ENCODE measurements around the gene TSPEAR.

DNA sequence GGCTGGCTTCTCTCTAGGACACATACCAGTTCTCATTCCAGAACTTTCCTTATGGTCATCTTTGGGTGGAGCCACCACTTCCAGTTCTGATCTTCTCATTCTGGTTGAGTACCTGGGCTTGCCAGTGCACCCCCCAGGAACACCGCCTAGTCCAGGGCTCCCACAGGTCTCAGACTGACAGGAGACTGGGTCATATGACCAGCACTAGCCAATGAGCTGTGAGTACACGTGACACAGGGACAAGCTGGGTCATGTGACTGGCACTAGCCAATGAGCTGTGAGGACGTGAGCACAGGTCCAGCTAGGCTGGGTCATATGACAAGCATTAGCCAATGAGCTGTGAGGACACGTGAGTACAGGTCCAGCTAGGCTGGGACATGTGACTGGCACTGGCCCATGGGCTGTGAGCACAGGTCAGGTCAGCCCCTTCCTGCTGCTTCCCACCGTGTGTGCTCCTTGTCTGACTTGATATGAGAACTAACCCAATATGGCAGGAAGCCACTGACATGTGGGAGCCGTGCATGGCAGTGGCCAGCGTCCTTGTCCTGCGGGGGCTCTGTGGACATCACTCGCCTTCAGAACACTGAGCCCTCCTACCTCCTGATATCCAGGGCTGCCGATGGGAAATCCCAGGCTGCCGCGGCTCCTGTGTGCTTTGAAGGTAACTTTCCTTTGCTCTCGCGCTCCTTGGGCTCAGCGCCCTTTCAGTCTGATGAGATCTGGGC lies 194.0 kb downstream of the TSPEAR start:
- TF ChIP-seq, protein P1, sequence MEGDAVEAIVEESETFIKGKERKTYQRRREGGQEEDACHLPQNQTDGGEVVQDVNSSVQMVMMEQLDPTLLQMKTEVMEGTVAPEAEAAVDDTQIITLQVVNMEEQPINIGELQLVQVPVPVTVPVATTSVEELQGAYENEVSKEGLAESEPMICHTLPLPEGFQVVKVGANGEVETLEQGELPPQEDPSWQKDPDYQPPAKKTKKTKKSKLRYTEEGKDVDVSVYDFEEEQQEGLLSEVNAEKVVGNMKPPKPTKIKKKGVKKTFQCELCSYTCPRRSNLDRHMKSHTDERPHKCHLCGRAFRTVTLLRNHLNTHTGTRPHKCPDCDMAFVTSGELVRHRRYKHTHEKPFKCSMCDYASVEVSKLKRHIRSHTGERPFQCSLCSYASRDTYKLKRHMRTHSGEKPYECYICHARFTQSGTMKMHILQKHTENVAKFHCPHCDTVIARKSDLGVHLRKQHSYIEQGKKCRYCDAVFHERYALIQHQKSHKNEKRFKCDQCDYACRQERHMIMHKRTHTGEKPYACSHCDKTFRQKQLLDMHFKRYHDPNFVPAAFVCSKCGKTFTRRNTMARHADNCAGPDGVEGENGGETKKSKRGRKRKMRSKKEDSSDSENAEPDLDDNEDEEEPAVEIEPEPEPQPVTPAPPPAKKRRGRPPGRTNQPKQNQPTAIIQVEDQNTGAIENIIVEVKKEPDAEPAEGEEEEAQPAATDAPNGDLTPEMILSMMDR (IDR thresholded peaks at IDR 0.05) = no peak
- TF ChIP-seq, protein P2, sequence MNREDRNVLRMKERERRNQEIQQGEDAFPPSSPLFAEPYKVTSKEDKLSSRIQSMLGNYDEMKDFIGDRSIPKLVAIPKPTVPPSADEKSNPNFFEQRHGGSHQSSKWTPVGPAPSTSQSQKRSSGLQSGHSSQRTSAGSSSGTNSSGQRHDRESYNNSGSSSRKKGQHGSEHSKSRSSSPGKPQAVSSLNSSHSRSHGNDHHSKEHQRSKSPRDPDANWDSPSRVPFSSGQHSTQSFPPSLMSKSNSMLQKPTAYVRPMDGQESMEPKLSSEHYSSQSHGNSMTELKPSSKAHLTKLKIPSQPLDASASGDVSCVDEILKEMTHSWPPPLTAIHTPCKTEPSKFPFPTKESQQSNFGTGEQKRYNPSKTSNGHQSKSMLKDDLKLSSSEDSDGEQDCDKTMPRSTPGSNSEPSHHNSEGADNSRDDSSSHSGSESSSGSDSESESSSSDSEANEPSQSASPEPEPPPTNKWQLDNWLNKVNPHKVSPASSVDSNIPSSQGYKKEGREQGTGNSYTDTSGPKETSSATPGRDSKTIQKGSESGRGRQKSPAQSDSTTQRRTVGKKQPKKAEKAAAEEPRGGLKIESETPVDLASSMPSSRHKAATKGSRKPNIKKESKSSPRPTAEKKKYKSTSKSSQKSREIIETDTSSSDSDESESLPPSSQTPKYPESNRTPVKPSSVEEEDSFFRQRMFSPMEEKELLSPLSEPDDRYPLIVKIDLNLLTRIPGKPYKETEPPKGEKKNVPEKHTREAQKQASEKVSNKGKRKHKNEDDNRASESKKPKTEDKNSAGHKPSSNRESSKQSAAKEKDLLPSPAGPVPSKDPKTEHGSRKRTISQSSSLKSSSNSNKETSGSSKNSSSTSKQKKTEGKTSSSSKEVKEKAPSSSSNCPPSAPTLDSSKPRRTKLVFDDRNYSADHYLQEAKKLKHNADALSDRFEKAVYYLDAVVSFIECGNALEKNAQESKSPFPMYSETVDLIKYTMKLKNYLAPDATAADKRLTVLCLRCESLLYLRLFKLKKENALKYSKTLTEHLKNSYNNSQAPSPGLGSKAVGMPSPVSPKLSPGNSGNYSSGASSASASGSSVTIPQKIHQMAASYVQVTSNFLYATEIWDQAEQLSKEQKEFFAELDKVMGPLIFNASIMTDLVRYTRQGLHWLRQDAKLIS (CRISPR knock-in tag; IDR thresholded peaks at IDR 0.05; ENCODE audit: borderline replicate concordance) = no peak
- TF ChIP-seq MXD4 (CRISPR knock-in tag; IDR thresholded peaks at IDR 0.05; ENCODE audit: borderline replicate concordance) (no peak), JUN (CRISPR knock-in tag; IDR thresholded peaks at IDR 0.05) (no peak)
- TF ChIP-seq, protein P3, sequence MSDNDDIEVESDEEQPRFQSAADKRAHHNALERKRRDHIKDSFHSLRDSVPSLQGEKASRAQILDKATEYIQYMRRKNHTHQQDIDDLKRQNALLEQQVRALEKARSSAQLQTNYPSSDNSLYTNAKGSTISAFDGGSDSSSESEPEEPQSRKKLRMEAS (CRISPR knock-in tag; IDR thresholded peaks at IDR 0.05) = peak; percentile 71
- TF ChIP-seq, protein P4, sequence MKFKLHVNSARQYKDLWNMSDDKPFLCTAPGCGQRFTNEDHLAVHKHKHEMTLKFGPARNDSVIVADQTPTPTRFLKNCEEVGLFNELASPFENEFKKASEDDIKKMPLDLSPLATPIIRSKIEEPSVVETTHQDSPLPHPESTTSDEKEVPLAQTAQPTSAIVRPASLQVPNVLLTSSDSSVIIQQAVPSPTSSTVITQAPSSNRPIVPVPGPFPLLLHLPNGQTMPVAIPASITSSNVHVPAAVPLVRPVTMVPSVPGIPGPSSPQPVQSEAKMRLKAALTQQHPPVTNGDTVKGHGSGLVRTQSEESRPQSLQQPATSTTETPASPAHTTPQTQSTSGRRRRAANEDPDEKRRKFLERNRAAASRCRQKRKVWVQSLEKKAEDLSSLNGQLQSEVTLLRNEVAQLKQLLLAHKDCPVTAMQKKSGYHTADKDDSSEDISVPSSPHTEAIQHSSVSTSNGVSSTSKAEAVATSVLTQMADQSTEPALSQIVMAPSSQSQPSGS (CRISPR knock-in tag; IDR thresholded peaks at IDR 0.05; ENCODE audit: borderline replicate concordance, low read depth) = no peak
- TF ChIP-seq, protein P5, sequence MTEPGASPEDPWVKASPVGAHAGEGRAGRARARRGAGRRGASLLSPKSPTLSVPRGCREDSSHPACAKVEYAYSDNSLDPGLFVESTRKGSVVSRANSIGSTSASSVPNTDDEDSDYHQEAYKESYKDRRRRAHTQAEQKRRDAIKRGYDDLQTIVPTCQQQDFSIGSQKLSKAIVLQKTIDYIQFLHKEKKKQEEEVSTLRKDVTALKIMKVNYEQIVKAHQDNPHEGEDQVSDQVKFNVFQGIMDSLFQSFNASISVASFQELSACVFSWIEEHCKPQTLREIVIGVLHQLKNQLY (CRISPR knock-in tag; IDR thresholded peaks at IDR 0.05) = no peak
- TF ChIP-seq, protein P6, sequence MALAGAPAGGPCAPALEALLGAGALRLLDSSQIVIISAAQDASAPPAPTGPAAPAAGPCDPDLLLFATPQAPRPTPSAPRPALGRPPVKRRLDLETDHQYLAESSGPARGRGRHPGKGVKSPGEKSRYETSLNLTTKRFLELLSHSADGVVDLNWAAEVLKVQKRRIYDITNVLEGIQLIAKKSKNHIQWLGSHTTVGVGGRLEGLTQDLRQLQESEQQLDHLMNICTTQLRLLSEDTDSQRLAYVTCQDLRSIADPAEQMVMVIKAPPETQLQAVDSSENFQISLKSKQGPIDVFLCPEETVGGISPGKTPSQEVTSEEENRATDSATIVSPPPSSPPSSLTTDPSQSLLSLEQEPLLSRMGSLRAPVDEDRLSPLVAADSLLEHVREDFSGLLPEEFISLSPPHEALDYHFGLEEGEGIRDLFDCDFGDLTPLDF (CRISPR knock-in tag; IDR thresholded peaks at IDR 0.05) = no peak
